Hematopoietic multipotent progenitor cell treated with erythropoietin and hydrocortisone succinate and interleukin-3 and kit ligand, for 6 days (in vitro differentiated cells): ENCODE measurements around the gene FYB1.

ENCODE experiments used
- DNase-seq: peaks from one replicate; pipeline ENCODE4 v3.0.0-alpha.2; 2015

Gene FYB1

DNA sequence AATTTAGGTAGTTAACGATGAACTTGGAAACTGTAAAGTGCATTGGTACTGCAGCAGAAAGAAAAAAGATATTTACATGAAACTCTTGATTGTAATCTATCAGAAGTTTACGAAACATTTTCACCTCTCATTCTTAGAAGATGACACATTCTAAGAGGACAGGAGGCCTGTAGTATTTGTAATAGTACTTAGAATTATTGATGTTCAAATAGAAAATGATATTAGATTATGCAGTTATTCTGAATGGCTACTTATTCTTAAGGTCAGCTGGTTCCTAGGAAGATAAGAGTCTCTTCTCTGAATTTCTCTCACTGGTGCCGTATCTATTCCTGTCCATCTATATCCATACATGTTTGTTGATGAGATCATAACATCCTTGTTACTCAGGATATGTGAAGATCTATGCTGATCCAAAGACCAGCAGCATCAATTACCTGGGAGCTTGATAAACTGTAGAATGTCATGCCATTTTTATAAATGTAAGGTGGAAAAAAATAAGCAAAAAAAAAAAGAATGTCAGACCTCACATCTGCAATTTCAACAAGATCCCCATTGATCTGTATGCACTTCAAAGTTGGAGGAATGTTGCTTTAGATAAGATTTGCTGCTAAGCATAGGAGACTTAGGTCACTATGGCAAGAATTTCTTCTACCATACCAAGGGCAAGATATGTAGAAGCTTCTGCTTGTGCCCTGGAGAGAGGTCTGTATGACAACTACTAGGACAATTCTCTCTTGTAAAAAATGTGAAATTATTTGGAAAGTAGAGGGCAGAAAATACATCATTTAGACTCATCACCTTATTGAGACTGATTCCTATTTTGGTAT lies 102.8 kb downstream of the FYB1 start:
- peak; percentile 59 for DNase-seq

DNA sequence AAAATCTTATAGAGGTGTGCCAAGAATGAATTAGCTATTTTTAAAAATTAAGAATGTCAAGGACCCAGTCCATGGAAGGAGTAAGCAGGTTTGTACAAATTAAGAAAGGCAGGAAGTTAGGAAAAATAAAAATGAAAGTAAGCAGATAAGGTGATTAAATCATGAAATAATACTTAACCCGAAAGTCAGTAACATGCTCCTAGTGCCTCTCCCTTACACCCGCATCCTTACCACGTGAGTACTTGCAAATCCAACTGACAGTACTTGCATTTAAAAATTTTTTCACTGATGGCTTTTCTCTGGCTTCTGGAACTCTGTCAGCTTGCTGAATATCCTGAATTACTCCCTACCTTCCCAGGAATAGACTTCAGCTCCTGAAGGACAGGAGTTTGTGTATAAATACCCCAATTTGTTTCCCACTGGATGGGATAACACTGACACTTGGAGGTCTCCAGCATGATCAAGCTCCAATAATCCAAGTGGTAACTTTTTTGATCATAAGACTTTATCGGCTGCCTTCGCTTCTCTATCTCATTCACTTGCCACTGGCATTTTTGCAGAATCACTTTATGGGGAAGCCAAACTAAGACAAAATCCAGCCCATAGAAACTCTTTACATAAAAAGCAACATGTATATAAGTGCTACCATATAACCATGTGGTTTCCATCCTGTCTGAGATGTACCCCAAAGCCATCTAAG lies 103.6 kb downstream of the FYB1 start:
- DNase-seq = peak; percentile 39

DNA sequence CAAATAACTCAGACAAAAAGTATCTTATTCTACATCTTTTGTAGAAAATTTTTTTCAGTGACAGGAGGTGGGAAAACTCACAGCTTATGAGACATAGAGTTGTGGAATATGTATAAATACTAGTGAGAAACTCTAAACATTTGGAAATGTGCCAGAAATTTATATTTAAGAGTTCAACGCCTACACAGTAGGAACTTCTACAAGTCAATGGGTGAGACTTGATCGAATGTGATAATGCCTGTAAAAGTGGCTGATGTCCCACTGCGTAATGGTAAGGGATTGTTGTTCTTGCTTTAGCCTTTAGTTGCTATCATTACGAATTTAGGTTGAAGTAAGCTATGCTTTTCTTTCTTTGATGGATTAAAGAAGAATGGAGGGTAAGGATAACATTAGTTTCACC lies 105.2 kb downstream of the FYB1 start:
- DNase-seq = peak; percentile 18

DNA sequence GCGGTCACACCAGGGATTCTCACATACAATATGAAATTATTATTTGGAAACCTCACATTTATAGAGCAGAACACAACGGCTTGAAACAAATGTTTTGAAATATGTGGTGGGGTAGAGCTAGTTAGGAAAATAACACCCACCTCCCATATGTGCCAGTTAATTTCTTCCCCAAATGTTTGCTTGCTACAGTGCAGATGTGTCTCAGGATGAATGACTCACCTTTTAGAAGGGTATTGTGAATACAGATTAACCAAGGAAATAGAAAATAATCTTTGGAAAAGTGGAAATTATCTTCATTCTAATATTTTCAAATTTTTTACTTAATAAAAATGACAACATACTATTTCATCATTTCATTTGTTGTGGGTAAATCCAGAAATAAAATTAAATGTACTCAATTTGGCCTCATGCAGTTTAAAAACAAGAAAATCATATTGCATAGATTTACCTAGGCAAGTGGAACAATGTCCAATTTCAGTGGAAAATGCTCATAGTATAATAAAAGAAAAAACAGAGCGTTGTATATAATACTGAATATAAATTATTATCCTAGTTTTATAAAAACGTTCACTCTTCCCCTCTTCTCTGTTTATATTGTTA lies 105.9 kb downstream of the FYB1 start:
- DNase-seq = no peak

DNA sequence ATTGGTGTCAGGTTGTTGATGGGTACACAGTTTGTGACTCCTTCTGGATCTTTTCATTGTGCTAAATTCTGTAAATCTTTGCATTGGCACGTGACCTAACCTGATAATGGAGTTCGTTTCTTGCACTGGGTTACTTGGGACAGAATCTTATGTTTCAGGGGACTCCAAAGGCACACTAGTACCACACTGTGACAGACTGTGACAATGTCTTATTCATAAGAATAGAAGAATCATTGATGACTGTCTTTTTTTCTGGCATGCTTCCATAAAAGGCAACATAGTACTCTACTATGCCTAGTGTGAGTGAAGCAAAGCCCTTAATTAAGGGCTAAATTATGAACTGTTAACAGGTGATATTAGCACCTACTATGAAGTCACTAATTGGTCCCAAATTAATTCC lies 109.8 kb downstream of the FYB1 start:
- no peak for DNase-seq

DNA sequence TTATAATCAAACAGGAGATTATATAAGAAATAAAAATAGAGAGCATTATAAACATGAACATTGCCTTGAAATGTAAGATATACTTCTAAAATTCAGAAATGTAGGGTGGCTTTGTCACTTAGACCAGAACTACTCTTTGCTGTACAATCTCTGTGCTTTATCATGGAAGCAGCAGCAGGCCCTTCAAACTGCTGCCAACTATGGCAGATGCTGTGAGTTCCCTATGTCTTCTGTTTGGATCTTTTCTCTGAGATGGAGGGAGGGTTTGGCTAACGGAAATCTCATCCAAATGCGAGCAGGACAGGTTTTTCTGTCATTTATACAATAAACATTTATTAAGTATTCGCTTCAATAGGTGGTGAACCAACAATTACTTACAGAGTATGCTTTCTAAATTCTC lies 110.4 kb downstream of the FYB1 start:
- DNase-seq = no peak

DNA sequence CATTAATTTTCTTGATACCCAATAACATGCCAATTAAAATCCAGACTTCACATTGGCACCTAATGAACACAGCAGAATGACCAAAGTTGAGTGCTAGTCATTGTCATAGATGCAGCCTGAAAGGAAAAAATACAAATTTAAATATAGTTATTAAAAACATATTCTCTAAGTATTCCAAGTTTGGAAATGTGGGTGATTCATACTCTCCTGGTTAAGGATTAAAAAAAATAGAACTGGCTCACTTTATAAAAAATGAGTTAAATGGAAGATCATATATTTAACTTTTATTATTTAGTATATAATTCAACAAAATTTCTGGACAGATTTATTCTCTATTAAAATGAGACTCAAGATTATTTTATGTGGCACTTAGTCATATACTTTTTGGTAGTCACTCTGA lies 112.0 kb downstream of the FYB1 start:
- no peak for DNase-seq

DNA sequence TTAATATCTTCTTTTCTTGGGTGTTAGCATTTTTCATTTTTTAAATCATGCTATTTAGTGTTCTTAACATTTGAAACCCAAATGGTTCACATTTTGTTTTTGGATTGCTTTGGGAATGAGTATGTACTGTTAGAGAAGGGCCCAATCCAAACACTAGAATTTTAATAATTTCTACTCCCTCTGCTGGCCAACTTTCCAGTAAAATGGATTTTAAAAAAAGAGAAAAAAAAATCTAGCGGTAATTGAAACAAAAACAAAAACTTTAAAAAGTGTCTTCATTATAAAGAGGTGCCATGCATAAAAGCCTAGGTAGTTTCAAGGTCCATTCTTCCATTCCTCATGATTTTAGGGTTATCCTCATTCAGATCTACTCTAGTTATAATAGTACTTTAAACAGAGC lies 113.0 kb downstream of the FYB1 start:
- peak; percentile 53 for DNase-seq

DNA sequence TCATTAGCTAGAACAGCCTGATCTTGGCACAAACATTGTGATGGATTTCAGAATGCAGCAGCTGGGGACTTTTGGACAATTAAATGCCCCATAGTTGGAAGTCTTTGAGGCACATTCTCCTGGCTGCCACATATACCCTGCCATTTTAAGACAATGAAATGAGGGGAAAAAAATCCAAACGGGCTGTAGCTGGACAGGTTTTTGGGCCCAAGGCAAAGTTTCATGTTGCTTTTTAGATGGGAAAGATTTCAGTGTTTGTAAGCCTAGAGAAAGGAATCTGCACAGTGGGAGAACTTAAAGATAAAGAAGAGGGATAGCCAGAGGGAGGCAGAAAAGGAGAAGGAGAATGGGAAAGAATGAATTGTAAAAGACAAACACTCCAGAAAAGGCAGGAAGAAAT lies 115.1 kb downstream of the FYB1 start:
- no peak for DNase-seq

DNA sequence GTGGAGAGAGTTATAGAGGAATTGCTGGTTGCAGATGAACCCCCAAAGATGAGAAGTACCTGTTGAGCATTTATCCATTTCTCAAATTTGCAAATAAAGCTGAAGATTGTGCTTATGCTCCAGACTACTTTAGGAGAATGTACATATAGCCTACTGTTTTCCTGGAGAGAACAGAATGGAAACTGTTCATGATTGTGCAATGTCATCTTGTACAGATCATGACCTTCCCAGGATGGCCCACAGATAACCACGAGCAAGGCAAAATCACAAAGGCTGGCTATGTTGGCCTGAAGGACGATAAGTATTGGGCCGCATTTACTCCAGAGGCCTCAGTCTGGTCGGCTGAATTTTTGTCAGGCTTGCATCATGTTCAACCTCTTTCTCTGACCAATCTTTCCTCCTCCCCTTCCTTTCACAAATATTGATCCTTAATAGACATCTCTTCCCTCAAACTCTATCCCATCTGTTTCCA lies 116.6 kb downstream of the FYB1 start:
- DNase-seq = no peak

DNA sequence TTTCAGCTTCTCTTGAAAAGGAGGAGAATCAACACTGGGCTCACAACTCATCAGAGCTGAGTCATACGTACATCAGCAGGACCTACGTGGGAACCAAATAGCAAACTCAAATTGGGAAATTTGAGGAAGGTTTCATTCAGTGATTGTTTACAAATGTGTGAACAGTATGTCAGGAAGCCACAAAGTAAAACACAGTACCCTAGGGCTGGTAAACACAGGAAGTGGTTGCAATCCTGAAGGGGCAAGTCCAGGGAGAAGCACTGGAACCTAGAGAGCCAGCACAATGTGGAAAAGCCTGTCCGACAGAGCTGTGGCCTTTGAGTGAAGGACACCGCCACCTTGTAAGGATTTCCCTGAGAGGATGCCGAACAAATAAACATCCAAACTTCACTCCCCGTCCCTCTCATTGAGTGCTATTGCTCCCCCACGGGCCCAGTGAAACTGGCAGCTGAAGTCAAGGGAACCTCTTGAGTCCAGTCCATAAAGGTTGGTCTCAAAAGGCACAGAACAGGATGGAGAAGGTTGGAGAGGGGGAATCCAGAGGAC lies 118.4 kb downstream of the FYB1 start:
- DNase-seq = no peak

DNA sequence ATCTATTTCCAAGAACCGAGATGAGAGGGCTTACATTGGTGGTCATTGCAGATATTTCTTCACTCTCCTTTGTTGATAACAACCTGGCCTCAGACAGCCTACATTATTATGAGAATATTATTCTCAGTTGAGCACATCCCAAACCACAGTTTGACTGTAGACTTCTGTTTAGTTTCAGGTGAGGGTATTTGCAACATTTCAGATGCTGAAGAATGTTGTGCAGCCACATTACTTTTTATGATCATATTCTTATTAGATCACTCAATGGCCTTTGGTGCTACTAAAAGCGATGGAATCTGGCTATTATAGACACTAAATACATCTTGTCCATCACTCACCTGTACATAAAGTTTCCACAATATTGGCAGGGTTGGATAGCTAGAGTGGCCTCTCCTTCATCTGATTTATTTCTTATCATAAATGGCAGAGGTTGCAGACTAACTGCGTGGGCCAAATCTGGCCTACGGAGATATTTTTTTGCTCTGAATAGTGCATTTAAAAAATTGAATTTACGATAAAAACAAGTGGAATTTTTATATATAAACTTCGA lies 119.0 kb downstream of the FYB1 start:
- no peak for DNase-seq

DNA sequence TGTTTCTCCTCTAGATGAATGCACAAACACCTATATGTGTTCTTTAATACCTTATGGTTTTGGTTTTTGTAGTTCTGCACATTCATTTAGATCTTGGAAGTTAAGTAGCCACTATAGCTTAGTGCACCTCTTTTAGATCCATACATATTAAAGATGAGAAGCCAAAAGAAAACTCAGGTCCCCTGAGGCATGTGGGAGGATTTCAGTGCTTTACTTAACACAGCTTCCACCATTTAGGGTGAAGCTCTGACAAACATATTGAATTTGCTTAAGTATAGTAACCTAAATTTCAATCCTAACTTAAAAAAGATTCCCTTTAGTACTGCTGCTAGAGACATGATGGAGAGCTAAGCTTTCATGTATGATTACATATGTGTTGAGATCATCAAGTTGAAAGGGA lies 119.5 kb downstream of the FYB1 start:
- DNase-seq = no peak

DNA sequence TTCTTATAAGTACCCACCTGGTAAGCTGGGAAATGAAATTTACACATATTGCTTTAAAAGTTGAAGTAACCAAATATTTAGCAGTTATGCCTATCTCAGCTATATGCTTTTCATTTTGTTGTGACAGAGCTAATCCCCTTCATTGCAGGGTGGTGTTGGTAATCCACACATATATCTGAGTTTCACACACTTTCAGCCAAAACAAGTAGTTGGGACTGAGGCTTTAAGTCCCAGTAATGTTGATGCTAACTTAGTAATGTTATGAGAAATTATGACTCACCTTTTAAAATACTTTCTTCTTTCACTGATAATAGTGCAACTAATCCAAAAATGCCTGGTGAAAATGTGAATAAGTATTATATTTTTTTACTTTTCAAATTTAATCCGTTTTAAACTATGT lies 126.0 kb downstream of the FYB1 start:
- DNase-seq = no peak

DNA sequence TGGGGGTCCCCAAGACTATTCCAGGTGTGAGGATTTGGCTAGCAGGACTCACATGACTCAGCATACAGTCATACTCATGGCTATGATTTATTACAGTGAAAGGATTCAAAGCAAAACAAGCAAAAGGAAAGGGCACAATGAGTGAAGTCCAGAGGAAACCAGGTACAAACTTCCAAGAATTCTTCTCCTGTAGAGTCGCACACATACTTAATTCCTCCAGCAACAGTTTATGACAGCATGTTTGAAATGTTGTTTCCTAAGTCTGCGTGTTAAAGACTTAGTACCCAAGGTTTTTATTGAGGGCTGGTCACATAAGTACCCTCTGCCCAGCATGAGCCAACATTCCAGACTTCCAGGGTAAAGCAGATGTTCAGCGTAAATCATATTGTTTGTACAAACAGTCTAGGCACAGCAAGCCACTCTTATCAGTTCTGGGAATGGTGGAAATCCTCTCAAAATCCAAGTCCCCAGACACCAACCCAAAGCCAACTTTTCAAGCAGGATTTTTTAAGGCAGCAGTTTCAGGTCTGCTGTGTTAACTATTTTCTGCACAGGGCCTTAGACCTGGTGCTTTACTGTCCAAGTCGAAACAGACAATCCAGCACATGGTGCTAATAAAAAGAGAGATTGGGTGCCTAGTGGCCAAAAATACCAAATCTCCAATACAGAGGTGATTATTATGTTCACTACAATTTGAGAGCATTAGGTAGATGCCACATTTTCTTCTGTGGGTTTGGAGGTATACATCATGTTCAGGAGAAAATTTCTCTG lies 126.6 kb downstream of the FYB1 start:
- DNase-seq = no peak

DNA sequence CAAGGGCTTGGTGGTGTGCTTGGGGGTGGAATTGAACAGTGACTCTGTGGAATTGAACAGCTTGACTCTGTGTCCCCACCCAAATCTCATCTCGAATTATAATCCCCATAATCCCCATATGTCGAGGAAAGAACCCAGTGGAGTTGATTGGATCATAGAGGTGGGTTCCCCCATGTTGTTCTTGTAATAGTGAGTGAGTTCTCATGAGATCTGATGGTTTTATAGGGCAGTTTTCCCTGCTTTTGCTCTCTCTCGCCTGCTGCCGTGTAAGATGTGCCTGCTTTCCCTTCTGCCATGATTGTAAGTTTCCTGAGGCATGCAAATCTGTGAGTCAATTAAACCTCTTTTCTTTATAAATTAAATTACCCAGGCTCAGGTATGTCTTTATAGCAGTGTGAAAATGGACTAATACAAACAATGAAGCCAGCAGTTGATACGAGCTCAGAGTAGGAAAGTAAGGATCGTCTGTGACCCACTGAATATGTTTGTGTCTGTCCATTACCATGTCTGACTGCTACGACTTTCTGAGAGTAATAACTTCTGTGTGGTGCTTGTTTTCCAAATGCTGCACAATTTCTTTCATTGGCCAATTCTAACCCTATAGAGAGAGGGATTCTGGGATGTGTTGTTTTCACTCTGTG lies 127.3 kb downstream of the FYB1 start:
- no peak for DNase-seq

DNA sequence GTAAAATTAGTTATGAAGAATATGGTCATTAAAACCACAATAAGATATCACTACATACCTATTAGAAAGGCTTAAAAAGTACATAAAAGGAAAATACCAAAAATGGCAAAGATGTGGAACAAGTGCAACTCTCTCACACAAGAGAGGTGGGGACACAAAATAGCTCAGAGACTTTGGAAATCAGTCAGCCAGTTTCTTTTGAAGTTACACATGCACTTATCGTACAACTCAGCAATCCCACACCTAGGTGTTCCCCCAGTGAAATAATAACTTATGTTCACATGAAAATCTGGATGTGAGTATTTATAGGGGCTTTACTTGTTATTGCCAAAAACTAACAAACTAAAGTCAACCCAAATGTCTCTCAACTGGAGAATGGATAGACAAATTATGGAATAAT lies 135.4 kb downstream of the FYB1 start:
- no peak for DNase-seq

DNA sequence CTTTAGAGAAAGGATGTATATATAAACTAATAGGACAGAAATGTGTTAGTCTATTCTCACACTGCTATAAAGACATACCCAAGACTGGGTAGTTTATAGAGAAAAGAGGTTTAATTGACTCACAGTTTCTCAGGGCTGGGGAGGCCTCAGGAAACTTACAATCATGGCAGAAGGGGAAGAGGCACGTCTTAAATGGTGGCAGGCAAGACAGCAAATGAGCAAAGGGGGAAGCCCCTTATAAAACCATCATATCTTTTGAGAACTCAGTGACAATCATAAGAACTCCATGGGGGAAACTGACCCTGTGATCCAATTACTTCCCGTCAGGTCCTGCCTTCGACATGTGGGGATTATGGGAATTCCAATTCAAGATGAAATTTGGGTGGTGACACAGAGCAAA lies 136.4 kb downstream of the FYB1 start:
- DNase-seq = no peak

DNA sequence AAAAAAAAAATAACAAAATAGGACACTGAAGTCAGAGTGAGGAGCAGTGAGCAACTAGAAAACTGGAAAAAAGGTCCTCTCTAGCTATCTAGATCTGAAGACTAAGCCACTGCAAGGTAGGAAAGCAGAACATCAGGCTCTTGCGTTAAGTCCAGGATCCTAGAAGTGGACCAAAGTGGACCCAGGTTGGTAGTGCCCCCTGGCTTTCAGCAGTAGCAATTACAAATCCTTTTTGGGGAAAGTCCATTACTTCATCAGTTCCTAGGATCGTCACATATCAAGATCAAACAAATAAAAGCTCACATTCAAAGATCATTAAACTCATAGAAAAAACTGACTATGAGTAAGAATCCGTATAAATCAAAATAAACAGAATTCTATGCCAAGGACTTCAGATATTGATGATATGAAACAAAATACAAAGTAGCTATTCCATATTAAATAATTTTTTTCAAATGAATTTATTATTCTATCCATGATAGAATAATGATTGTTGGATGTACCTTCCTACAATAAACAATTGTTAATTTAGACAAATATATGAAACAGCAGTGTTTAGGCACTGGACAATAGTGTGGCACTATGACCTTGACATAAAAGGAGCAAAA lies 138.7 kb downstream of the FYB1 start:
- peak; percentile 77 for DNase-seq

DNA sequence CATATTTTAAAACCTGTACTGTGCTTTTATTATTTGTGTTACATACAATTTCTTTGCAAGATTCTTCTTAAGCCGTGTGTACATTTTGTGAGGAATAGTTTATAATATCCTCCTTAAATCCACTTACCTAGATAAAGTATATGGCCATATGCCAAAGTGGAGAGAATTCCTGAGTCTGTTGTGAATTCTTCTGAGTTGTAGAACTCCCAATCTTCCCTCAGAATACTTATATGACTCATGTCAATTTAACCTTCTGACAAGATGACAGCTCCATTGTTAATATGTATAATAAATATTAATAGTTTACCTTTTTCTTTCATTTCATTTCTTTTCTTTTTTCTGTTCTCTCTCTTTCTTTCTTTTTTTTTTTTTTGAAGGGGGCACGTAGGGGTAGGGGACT lies 139.2 kb downstream of the FYB1 start:
- DNase-seq = no peak

DNA sequence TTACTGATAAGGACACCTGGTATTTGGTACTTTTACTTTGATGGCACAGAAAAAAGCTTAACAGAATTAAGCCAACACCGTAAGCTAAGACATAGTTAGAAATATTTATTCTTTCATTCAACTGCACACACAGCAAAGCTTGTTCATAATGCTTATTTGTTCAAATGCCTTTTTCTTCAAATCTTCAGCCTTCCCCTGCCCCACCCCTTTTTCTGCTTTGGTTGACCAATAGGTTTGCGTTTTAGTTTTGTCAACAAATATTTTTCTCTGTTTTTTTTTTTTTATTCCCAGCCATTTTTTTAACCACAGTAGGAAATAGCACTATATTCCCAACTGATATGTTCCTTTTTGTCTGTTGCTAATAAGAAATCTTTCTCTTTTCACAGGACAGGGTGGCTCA lies 140.2 kb downstream of the FYB1 start:
- DNase-seq = no peak
